HepG2 (cell line): ENCODE measurements around the gene VAMP8.

Experiments
- MXI1 ChIP-seq: IDR thresholded peaks from 3 replicates; pipeline ENCODE4 v1.6.1; 2012; ENCODE audit warnings: low read depth, low read length, inconsistent platforms, borderline replicate concordance
- RNF219 ChIP-seq: sonication (generic); formaldehyde crosslinking; IDR thresholded peaks from 2 replicates; pipeline ENCODE4 v1.5.0; 2020; ENCODE audit warnings: mild to moderate bottlenecking, missing genetic modification reagents
- TF ChIP-seq, protein P1 (sequence below): sonication (generic); formaldehyde crosslinking; IDR thresholded peaks from 2 replicates; pipeline ENCODE4 v1.5.0; 2020; ENCODE audit warnings: mild to moderate bottlenecking, missing genetic modification reagents, moderate library complexity

- TF ChIP-seq, protein P1, sequence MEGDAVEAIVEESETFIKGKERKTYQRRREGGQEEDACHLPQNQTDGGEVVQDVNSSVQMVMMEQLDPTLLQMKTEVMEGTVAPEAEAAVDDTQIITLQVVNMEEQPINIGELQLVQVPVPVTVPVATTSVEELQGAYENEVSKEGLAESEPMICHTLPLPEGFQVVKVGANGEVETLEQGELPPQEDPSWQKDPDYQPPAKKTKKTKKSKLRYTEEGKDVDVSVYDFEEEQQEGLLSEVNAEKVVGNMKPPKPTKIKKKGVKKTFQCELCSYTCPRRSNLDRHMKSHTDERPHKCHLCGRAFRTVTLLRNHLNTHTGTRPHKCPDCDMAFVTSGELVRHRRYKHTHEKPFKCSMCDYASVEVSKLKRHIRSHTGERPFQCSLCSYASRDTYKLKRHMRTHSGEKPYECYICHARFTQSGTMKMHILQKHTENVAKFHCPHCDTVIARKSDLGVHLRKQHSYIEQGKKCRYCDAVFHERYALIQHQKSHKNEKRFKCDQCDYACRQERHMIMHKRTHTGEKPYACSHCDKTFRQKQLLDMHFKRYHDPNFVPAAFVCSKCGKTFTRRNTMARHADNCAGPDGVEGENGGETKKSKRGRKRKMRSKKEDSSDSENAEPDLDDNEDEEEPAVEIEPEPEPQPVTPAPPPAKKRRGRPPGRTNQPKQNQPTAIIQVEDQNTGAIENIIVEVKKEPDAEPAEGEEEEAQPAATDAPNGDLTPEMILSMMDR (CRISPR knock-in tag): no peak
- TF ChIP-seq RNF219 (CRISPR knock-in tag) (no peak), MXI1 (no peak)
These were observed 11.3 kb downstream of the VAMP8 start for GRCh38 chr2:85588645-85589044.
